HG02870 (cell line): ENCODE measurements around the gene ENO2.

Source experiments
- ATAC-seq: cut with Tn5 transposase; IDR thresholded peaks from one replicate; pipeline ENCODE4 v1.9.1; 2021; ENCODE audit warnings: mild to moderate bottlenecking, moderate library complexity; ENCODE audit not compliant: unreplicated experiment

The ENO2 gene

DNA sequence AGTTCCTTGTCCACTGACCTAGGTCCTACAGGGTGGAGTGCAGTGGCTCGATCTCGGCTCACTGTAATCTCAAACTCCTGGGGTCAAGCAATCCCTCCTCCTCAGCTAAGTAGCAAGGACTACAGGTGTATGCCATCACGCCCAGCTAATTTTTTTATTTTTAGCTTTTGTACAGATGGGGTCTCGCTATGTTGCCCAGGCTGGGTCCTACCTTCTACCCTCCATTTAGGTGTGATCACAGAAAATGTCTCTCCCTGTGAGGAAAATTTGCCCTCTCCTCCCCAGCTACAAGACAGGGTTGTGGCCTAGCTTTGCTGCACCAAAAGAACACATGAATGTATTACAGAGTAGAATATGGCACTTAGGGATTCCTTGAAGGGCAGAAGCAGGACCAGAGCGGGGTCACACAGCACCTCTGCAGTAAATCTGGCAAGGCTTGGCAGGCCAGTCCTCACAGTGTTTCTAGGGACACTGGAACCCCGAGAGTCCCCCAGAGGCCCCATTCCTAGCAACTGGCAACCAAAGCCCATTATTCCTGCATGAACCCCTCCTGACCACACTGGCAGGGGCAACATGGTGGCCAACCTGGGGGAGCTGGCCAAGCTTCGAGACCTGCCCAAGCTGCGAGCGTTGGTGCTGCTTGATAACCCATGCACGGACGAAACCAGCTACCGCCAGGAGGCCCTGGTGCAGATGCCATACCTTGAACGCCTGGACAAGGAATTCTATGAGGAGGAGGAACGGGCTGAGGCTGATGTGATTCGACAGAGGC is 2.0 kb upstream of the ENO2 start:
- ATAC-seq, result no peak

DNA sequence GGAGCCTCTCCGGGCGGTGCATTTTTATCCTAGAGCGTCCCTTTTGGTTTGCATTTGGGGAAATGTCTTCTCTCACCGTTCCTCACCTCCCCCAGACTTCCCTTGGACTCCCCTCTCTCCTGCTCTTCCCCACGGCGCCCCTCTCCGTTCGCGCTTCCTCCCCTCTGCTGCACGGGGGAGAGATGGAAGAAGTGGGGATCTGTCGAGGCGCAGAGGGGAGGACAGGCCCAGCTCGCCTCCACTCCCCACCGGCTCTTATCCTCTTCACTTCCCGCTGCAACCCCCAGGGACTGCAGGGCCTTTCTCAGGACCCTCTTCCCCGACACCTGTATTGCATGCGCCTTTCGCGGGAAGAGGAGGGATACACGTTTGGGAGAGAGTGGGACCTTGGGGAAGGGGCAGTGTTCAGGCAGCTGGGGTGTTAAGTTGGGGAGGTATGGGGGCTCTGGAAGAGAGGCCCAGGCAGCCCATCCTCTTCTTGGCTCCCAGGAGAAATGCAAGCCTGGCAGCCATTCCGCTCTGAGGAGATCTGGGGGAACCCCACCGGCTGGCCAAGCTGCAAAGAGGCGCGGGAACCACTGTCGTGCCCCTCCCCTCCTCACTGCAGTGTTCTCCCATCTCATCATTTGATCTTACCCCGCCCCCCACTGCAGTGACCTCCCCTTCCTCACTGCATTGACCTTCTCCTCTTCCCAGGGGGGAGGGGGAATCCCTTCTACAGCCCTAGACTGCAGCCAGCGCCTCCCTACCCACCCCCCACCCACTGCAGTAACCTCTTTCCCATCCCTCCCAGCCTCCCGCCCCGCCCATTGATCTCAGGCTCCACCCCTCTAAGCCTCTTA is 788 bp downstream of the ENO2 start:
- no peak for ATAC-seq

DNA sequence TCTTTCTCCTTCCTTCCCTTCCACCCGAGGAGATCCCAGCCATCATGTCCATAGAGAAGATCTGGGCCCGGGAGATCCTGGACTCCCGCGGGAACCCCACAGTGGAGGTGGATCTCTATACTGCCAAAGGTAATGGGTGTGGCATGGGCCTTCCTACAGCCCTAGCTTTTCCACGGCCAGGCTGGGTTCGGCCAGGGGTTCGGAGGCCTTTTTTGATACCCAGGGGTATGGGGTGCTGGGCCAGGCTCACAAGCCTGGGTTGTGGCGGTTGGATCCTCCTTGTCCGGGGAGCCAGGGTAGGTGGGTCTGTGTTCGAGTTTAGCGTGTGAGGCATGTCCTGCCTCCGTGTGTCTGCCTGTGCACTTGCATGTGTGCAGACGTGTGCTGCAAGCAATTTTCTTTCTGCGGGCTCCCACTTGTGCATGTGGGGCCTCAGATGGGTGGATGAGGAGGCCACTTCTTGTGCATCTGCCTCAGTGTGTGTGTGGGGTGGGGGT is 1.5 kb downstream of the ENO2 start:
- no peak for ATAC-seq

DNA sequence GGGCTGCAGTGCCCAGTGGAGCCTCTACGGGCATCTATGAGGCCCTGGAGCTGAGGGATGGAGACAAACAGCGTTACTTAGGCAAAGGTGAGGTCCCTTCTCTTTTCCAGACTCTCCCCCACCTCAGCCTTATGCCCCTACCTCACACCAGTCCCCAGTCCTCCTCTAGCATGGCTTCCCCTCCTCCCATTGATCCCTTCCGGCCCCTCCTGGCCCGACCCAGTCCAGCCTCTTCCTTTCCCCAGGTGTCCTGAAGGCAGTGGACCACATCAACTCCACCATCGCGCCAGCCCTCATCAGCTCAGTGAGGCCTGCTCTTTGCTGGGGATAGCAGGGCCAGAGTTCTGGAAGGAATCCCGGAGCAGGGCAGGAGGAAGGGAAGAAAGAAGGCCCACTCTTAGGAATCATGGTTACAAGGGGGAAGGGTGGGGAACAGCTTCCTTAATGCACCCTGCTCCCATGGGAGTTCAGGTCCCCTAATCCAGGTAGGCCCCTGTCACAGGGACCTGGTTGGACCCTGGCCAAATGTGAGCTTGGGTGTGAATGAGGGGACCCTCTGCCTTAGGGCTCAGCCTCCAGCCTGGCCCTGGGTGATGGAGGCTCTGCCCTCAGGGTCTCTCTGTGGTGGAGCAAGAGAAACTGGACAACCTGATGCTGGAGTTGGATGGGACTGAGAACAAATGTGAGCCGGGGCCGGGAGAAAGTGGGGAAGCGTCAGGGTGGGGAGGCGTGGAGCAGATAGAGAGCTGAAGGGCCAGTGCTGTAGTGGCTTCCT is 2.2 kb downstream of the ENO2 start:
- no peak for ATAC-seq

DNA sequence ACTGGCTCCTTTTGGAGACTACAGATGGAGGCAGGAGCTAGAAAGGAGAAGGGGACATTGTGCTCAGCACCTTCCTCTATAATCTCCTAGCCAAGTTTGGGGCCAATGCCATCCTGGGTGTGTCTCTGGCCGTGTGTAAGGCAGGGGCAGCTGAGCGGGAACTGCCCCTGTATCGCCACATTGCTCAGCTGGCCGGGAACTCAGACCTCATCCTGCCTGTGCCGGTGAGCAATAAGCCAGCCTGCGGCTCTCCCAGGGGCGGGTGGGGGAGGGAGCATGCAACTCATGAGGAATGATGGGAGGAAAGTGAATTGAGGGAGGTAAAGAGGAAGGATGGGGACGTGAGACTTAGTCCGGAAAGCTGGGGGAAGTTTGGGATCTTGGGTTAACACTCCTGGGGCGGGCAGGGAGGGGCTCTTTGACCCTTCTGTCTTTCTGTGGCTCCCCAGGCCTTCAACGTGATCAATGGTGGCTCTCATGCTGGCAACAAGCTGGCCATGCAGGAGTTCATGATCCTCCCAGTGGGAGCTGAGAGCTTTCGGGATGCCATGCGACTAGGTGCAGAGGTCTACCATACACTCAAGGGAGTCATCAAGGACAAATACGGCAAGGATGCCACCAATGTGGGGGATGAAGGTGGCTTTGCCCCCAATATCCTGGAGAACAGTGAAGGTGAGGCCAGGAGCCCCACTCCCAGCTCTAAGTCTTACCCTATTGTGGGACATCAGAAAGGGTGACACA is 3.3 kb downstream of the ENO2 start:
- ATAC-seq, result no peak

DNA sequence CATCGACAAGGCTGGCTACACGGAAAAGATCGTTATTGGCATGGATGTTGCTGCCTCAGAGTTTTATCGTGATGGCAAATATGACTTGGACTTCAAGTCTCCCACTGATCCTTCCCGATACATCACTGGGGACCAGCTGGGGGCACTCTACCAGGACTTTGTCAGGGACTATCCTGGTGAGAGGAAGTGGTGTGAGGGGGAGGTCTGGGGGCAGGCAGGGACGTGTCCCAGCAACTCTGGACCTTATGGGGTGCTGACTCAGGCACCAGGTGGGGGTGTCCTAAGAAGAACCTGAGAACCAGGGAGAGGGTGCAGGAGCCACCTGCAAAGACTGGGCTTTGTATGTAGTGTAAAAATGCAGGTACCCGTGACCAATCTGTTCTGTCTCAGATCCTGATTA is 5.2 kb downstream of the ENO2 start:
- no peak for ATAC-seq

DNA sequence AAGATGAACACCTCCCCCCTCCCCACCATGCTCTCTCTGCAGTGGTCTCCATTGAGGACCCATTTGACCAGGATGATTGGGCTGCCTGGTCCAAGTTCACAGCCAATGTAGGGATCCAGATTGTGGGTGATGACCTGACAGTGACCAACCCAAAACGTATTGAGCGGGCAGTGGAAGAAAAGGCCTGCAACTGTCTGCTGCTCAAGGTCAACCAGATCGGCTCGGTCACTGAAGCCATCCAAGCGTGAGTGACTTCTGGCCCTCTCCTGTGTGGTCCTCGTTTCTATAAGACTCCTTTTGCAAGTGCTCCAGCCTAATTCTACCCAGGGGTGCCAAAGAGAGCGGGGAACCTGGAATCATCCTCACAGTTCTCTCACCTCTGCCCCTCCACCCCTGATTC is 7.2 kb downstream of the ENO2 start:
- ATAC-seq, result no peak

DNA sequence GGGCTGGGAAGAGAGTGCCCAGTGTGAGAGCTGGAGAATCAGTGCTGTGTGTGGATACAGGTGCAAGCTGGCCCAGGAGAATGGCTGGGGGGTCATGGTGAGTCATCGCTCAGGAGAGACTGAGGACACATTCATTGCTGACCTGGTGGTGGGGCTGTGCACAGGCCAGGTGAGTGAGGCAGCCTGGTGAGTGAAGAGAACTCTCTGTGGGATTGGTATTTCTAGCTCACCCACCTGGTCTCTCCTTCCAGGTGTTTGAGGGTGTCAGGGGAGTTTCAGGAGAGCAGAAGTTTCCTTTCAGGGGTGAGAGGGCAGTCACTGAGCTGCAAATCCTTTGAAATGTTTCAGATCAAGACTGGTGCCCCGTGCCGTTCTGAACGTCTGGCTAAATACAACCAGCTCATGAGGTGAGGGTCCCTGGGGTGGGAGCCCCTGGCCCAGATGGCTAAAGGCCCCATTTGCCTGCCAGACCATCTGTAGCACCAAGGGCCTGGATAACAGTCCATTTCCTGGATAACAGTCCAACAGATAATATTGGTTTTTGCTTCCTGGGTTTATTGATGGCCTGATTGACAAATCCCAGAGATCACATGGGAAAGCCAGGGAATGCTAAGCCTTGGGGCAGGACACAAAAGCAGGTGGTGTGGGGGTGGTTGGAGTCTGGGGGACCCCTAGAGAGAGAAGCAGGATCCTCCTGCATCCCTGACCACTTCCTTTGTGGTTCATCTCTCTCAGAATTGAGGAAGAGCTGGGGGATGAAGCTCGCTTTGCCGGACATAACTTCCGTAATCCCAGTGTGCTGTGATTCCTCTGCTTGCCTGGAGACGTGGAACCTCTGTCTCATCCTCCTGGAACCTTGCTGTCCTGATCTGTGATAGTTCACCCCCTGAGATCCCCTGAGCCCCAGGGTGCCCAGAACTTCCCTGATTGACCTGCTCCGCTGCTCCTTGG is 7.9 kb downstream of the ENO2 start:
- ATAC-seq, result no peak

DNA sequence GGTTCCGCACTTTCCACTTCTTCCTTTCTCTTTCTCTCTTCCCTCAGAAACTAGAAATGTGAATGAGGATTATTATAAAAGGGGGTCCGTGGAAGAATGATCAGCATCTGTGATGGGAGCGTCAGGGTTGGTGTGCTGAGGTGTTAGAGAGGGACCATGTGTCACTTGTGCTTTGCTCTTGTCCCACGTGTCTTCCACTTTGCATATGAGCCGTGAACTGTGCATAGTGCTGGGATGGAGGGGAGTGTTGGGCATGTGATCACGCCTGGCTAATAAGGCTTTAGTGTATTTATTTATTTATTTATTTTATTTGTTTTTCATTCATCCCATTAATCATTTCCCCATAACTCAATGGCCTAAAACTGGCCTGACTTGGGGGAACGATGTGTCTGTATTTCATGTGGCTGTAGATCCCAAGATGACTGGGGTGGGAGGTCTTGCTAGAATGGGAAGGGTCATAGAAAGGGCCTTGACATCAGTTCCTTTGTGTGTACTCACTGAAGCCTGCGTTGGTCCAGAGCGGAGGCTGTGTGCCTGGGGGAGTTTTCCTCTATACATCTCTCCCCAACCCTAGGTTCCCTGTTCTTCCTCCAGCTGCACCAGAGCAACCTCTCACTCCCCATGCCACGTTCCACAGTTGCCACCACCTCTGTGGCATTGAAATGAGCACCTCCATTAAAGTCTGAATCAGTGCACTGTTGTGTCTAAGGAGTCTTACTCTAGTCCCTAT is 8.8 kb downstream of the ENO2 start:
- no peak for ATAC-seq

DNA sequence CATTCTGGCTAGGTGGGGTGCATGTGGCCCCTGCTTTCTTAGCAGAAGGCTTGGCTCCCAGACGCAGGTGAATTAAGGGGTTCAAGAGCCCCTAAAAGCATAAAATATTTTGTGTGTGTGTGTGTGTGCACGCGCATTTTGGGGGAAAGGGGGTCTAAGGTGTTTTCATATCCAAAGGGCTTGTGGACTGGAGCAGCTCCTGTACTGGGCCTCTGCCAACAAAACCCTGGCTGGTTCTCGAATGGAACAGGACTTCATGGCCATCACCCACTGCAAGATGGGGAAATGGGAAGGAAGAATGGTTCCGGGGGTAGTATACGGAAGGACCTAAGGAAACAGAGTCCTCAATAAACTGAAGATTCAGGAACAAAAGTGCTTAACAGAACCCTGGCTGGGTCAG is 9.5 kb downstream of the ENO2 start:
- no peak for ATAC-seq

DNA sequence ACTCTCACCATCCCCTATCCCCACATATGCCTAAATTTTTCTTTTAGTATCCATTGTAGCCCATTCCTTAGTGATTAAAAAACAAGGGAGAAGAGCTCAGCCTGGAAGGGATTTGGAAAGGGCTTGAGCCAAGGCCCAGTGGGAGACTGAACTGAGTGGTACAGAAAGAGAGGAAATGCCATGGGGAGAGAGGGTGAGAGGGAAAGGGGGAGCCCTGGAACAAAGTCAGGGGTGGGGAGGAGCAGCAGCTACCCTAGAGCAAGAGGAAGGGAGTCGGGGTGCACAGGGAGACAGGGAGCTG is 10.8 kb downstream of the ENO2 start:
- no peak for ATAC-seq

DNA sequence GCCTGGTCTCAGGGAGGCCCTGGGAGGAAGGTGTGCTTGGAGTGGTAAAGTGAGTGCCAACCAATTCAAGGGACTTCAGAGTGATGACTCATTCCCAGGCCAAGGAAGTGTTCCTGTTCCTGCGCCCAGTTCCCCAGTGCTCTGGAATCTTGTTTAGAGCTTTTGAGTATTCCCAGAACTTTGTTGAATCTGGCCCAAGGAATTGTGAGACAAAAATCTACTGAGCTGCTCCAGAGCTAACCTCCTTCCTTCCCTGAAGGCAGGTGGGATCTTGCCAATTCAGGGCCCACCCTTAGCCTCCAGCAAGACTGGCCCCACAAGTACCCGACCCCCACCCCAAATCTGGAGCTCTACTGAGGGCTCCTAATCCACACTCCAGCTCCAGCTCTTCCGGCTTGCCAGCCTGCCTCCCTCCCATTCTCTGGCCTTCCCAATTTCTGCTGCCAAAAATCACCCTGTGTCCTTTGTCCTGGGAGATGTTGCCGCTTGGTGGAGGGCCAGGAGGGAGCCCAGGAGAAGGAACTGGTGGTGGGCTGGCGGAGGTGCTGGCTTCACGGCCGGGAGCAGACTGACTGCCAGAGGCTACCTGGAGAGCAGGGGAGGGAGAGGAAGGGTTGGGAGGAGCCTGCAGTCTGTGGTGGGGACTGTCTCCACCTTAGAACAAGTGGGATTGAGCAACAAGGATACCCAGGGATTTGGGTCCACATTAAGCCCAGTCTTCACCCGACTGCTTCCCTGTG is 11.3 kb downstream of the ENO2 start:
- no peak for ATAC-seq

DNA sequence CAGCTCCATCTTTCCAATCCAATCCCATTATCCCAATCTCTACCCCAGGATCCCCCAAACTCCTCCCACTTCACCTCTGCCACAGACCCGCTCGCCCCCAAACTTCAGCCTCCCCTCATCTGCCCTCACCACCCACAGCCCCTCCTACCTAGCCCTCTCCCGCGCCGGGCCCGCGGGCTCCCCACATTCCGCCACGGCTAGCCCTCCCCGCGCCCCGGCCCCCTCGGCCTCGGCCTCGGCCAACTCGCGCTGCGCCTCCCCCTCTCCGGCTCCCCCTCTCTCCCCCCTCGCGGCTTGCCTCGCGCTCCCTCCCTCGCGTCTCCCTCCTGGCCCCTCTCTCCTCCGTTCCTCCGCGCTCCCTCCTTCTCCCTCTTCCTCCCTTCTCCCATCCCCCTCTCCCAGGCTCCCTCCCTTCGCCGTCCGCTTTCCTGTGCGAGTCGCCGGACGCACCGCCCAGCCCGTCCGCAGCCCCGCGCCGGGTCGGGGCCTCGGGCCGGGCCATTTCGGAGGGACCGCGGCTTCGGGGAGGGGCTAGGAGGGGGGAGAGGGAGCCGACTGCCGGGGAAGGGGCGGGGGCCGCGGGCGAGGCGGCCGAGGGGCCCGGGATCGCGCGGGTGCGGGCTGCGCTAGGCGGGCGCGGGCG is 13.1 kb downstream of the ENO2 start, which contains the start of gene ATN1:
Gene ATN1, plus strand, starts transcription at position 581 of the 643 bp plus-strand sequence. CDS start 6,043 bp downstream, outside the sequence.
- no peak for ATAC-seq

DNA sequence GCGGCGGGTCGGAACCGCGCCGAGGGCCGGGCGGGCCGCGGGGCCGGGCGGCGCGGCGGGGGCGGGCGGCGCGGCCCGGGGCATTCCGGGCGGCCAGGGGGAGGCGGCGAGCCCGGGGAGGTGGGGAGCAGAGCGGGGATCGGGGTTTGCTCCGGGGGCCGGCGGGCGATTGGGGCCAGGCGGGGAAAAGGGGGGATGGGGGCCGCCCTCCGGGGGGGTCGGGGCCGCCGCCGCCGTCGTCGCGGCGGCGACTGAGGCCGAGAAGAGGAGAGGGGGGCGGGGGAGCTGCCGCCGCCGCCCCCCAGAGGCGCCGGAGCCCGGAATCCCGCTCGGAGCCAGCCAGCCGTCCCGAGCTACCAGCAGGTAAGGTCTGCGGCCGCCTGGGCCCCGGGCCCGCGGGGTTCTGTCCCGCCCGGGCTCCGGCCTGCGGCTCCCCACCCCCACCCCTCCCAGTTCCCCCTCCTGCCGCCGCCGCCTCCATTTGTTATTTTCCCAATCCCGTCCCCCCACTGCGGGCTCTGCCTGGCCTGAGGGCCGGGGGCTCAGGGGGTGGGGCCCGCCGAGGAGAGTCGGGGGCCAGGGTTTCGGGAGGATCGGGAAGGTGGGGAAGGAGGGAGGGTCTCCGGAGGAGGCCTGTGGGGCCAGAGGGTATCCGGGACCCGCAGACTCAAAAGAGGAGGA is 13.8 kb downstream of the ENO2 start:
- no peak for ATAC-seq

DNA sequence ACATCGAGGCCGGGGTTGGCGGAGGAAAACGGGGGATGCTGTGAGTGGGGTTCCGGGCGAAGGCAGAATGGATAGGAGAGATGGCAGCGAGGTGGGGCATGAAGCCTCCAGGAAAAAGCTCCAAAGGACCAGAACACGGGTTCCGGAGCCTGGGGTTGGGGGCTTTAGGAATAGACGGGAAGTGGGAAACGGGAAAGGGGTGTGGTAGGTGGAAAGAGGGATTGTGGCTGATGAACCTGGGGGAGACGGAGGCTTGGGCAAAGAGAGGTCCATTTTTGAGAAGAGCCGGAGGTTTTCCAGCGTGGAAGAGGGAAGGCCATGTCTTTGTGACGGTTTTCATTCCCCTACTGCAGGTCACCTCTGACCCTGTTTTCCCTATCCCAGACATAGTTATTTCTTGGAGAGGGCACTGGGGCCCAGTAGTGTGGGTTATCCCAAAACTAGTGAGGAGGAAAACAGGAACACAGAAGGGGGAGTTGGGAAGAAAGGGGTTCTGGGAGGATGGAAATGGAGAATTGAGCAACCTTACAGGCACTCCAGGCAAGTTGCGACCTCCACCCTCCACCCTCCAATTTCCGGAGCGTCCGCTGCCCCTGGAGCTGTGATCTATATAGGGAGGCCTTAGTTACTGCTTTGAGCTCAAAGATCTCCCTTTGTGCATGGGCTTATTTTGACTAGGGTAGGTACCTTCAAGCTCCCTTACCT is 14.5 kb downstream of the ENO2 start:
- no peak for ATAC-seq
